Large intestine (tissue), 3 donors: Measurements from ENCODE around the gene DNAJB6. TPM values are rescaled to one million over a fixed set of nuclear protein-coding genes. Genes with fewer than 3 reads are reported as not detected.

Source experiments
- DNase-seq, 2 donors: peaks; one replicate each; pipeline versions ENCODE4 v3.0.0 to v3.0.0-alpha.2; 2013
- H3K27ac ChIP-seq: one replicate; pipeline ENCODE4 v1.5.1; 2013; ENCODE audit warnings: low read length
- H3K27me3 ChIP-seq: 2 replicates; pipeline ENCODE4 v1.6.1; 2013; ENCODE audit warnings: low read length; ENCODE audit not compliant: control insufficient read depth, insufficient read depth
- H3K36me3 ChIP-seq: 2 replicates; pipeline ENCODE4 v1.6.1; 2013; ENCODE audit warnings: low read length; ENCODE audit not compliant: control insufficient read depth, insufficient read depth
- H3K4me1 ChIP-seq: one replicate; pipeline ENCODE4 v1.6.1; 2013; ENCODE audit warnings: low read length; ENCODE audit not compliant: control insufficient read depth, insufficient read depth
- H3K4me3 ChIP-seq: one replicate; pipeline ENCODE4 v1.5.1; 2013; ENCODE audit warnings: low read length
- H3K9me3 ChIP-seq: one replicate; pipeline ENCODE4 v1.6.1; 2013; ENCODE audit warnings: mild to moderate bottlenecking, low read depth, low read length, moderate library complexity; ENCODE audit not compliant: control insufficient read depth
- WGBS: methylation state at CpG from one replicate; pipeline ENCODE4 v1.1.5; 2013; ENCODE audit warnings: low lambda C conversion rate; ENCODE audit not compliant: insufficient coverage; 5-methylcytosine and 5-hydroxymethylcytosine counted together
- polyA plus RNA-seq: library from polyadenylated mRNA; unstranded; fragments of 120-200 nt; gene quantifications from one replicate; pipeline ENCODE4 v1.2.1, GENCODE V29; 2013

Gene DNAJB6
- polyA plus RNA-seq, 1 donor, result 102 TPM

DNA sequence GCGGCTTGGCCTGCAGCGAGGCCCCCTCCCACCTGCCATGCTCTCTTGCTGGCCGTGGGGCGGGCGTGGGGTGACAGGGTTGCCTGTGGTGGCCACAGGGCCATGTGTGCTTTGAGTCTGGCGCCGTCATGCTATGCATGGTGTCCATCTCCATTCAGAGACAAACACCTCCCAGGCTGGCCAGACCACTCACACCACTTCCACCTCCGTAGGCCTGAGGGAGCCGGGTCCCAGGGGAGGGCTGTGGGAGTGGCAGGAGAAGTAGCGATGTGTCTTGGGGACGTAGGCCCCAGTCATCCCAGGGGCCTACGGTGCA, 65.5 kb downstream of the DNAJB6 start:
- Histone ChIP-seq H3K4me3 (no peak overlapping the region), H3K36me3 (peaks cover 26% of the 10 kb centered on the region)
- WGBS, result no CpG with 5 or more reads among the region's 12 CpGs

DNA sequence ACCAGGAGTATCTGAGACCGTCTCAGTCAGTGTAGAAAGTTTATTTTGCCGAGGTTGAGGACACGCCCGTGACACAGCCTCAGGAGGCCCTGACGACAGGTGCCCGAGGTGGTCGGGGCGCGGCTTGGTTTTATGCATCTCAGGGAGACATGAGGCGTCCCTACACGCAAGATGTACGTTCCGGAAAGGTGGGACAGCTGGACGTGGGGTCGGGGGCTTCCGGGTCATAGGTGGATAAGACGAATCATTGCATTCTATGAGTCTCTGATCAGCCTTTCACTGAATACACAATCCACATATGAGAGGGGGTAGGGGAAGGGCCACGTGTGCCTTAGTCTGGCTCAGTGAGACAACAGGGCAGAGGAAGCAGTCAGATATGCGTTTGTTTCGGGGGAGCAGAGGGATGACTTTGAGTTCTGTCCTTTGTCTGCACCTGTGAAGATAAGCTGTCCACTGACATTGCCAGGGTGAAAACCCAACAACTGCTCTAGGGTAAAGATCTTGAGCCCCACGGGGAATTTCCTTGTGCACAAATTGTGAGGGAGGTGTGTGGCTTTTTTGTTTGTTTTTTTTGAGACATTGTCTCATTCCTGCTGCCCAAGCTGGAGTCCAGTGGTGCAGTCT, 66.2 kb downstream of the DNAJB6 start:
- peaks cover 5% of the 10 kb centered on the region for H3K9me3 ChIP-seq
- DNase-seq, result no peak
- no peak overlapping the region for H3K4me3 ChIP-seq
- H3K27me3 ChIP-seq, result no peaks in the 10 kb centered on the region
- H3K4me1 ChIP-seq, result peaks cover 2% of the 10 kb centered on the region
- peaks cover 29% of the 10 kb centered on the region for H3K36me3 ChIP-seq
- 50% methylated on average over 2 of the region's 21 CpGs for WGBS
- H3K27ac ChIP-seq, result no peak overlapping the region

More for the DNA sequence above, 65.5 kb downstream of the DNAJB6 start:
- Histone ChIP-seq H3K9me3 (peaks cover 5% of the 10 kb centered on the region), H3K4me1 (peaks cover 2% of the 10 kb centered on the region), H3K27ac (no peak overlapping the region), H3K27me3 (no peaks in the 10 kb centered on the region)
- DNase-seq, result no peak

DNA sequence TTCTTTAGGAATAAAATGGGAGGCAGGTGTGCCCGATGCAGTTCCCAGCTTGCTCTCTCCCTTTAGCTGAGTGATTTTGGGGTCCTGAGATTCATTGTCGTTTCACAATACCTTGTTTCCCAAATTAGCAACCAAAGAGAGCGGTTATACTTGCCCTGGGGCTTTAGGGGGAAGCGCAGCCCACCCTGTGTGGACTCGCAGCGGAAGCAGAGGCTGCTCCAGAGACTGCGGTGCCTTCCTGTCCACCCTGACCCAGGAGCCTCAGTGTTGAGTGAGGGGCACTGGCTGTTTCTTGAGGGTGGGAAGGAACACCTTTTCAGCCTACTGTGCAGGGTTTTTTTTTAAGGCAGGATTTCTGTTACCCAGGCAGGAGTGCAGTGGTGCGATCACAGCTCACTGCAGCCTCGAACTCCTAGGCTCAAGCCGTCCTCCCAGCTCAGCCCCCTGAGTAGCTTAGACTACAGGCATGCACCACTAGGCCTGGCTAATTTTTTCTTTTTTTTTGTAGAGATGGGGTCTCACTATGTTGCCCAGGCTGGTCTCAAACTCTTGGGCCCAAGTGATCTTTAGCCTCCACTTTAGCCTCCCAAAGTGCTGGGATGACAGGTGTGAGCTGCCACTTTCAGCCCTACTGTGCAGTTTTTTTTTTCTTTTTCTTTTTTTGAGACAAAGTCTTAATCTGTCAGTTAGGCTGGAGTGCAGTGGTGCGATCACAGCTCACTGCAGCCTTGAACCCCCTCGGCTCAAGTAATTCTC, 67.0 kb downstream of the DNAJB6 start:
- Histone ChIP-seq H3K4me1 (no peaks in the 10 kb centered on the region), H3K36me3 (peaks cover 29% of the 10 kb centered on the region)

DNA sequence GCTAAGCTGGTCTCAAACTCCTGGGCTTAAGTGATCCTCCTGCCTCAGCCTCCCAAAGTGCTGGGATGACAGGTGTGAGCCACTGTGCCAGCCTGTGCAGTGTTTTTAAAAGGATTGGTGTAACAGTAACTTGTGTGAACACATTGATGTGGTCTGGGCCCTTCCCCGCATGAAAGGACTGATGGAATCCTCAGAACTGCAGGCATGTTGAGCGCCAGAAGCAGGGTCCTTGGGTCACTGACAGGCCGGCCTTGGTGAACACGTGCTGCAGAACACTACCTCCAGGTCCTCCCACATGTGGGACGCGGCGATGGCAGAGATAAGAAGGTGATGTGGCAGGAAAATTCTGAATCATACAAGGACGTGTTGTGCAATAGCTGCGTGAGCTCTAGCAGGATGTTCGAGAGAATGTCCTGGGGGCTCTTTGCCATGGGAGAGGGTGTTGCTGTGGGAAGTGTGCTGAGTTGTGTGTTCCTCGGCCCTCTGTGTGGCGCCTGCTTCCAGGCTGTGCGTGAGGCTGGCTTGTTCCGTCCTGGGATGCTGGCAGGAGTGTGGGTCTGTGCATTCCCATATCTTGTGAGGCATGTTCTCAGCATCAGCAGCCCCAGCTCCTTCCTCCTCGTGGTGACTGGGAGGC, 68.2 kb downstream of the DNAJB6 start:
- DNase-seq, result no peak

More for the DNA sequence above, 67.0 kb downstream of the DNAJB6 start:
- no peak overlapping the region for H3K4me3 ChIP-seq
- no peaks in the 10 kb centered on the region for H3K27me3 ChIP-seq
- peaks cover 5% of the 10 kb centered on the region for H3K9me3 ChIP-seq
- no CpG with 5 or more reads among the region's 12 CpGs for WGBS
- no peak overlapping the region for H3K27ac ChIP-seq
- no peak for DNase-seq

DNA sequence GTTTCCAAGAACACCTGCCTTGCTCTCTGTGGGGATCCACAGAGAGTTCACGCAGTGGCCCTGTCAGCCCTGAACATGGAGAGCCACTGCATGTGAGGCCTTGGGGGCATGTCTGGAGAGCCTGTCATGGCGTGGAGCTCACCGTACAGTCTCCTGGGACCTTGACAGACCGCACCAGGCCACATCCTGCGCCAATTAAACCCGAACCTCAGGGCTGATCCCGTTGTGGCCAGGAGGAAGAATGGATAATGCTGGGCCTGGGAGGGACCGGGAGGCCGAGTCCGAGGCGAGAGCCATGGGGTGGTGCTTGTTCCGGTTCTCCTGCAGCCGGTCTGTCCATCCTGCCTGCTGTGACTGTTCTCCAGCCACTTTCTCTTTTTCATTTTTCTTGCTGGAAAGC, 68.7 kb downstream of the DNAJB6 start:
- WGBS, result no CpG with 5 or more reads among the region's 13 CpGs
- Histone ChIP-seq H3K27ac (no peak overlapping the region), H3K9me3 (peaks cover 8% of the 10 kb centered on the region), H3K4me3 (no peak overlapping the region), H3K36me3 (peaks cover 23% of the 10 kb centered on the region), H3K4me1 (no peaks in the 10 kb centered on the region), H3K27me3 (no peaks in the 10 kb centered on the region)
- DNase-seq, result no peak

More for the DNA sequence above, 68.2 kb downstream of the DNAJB6 start:
- no CpG with 5 or more reads among the region's 15 CpGs for WGBS
- Histone ChIP-seq H3K36me3 (peaks cover 23% of the 10 kb centered on the region), H3K4me1 (no peaks in the 10 kb centered on the region), H3K4me3 (no peak overlapping the region), H3K27me3 (no peaks in the 10 kb centered on the region), H3K9me3 (peaks cover 8% of the 10 kb centered on the region), H3K27ac (no peak overlapping the region)

DNA sequence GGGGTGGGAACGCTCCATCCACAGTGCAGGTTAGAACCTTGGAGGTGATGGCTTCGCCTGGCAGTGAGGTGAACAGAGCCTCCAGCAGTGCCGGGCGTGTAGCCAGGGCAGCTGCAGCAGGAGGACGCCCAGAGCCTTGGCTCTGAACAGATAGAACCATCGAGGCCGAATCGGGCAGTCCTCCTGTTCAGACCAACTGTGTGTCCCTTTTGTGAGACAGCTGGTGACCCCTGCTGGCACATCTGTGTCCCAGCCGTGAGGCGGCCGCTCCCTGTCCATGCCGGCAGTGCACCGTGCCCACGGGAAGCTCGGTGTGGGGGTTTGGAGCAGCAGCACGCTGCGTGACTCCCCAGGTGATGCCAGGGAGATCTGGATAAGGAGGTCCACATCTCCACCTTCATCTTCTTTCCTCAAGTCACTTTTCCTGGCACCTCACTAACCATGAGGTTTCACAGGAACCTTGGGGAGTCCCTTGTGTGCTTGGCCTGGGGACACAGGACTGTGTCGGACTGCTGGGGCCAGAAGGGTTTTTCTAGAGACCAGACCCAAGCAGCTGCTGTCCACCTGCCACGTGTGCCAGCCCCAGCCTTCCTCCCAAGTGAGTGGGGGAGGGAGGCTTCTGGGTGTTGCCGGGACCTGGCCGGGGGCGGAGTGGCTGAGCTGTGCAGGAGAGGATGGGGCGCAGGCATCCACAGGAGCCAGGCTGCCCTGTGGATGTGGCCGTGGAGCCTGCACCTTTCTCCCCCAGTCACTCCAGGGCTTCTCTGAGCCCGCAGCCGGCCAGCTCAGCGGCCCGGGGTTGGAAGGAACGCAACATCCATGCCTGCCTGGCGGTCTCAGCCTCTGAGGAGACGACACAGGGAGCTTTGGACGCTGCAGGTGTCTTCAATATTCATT, 69.4 kb downstream of the DNAJB6 start:
- no peaks in the 10 kb centered on the region for H3K4me1 ChIP-seq
- no peak for DNase-seq
- H3K4me3 ChIP-seq, result no peak overlapping the region
- peaks cover 8% of the 10 kb centered on the region for H3K9me3 ChIP-seq
- WGBS, result no CpG with 5 or more reads among the region's 32 CpGs
- H3K27ac ChIP-seq, result no peak overlapping the region
- H3K27me3 ChIP-seq, result no peaks in the 10 kb centered on the region
- H3K36me3 ChIP-seq, result peaks cover 25% of the 10 kb centered on the region

DNA sequence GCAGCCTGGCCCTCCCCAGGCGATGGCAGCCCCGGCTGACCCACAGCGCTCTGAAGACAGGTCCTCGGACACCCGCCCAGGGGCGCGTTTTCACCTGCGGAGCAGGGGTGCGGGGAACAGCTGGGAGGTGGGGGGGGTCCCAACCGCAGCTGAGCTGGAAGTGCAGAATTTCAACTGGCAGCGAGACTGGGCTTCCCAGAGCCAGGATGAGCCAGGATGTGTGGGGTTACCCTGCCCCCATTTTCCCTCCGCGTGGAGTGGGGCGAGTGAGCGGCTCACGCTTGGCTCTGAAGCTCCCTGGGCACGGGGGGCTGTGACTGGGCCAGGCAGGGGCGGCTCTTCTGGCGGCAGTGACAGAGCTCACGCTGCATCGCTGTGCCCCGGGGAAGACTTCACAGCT, 70.2 kb downstream of the DNAJB6 start:
- peaks cover 22% of the 10 kb centered on the region for H3K36me3 ChIP-seq
- WGBS, result no CpG with 5 or more reads among the region's 22 CpGs

DNA sequence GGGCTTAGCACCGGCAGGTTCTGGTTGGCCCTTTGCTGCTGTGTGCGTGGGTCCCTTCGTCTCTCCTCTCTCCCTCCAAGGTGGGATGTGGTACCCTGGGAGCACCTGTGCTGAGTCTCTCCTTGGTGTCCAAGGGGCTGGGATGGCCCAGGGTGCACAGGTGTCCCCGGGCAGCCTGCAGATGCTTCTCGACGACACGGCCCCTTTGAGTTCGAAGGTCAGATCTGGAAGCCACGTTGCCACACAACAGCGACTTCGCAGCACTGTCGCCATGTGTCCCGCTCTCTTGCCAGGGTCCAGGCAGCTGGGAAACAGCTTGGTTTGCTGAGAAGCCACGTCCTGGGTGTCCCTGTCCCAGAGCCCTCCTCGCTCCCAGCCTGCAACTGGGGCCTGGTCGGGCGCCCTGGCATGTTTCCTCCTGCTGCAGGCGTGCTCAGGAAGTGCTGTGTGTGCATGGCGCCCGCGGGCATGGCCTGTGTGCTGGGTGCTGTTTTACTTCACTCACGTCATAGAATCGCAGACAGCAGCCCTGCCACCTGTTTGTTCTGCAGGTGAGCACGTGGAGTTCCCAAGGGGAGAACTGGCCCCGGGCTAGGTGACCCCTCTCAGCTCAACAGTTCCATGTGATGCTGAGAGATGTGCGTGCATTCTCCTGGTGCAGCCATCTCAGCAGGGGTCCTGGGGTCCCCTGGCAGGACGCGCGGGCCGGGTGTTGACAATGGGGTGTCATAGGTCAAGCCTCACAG, 70.9 kb downstream of the DNAJB6 start:
- WGBS, result no CpG with 5 or more reads among the region's 30 CpGs
- peaks cover 8% of the 10 kb centered on the region for H3K9me3 ChIP-seq
- H3K36me3 ChIP-seq, result peaks cover 22% of the 10 kb centered on the region
- no peak for DNase-seq
- no peak overlapping the region for H3K4me3 ChIP-seq
- H3K4me1 ChIP-seq, result no peaks in the 10 kb centered on the region
- H3K27ac ChIP-seq, result no peak overlapping the region
- H3K27me3 ChIP-seq, result no peaks in the 10 kb centered on the region

More for the DNA sequence above, 70.2 kb downstream of the DNAJB6 start:
- DNase-seq, result no peak
- Histone ChIP-seq H3K9me3 (peaks cover 8% of the 10 kb centered on the region), H3K4me3 (no peak overlapping the region), H3K4me1 (no peaks in the 10 kb centered on the region), H3K27ac (no peak overlapping the region), H3K27me3 (no peaks in the 10 kb centered on the region)

DNA sequence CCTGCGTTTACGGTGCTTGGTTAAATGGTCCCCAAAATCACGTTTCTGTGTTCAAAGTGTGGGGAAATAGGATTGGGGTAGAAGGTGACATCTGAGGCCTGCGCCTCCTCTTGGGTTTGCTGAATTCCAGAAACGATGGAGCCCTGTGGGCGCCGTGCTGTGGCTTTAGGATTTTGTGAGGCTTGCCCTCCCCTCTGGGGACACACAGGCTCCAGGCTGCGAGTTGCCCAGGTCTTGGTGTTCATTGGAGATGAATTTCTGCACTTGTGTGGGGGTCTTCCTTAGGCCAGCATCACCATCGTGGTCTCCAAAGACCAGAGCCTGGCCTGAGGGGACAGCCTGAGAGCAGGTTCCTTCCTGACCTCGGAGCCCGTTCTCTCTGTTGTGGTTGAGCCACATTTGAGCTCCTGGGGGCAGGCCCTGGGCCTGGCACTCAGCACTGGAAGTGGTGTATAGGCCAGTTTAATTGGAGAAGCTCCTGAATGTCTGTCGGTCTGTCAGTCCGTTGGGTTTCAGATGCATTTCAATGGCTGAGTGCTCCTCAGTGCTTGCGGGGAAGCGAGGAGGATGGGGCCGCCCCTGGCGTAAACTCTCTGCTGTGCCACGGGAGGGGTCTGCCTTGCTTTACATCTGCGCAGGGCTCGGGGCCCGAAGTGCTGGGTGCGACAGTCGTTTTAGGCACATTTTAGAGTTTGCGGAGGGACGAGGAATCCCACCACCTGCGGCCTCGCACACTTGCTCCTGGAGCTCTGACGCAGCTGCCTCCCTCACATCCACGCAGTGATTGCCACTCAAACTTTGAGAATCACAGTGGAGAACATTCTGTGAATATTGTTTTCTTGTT, 71.7 kb downstream of the DNAJB6 start:
- DNase-seq, result no peak
- Histone ChIP-seq H3K27ac (no peak overlapping the region), H3K36me3 (peaks cover 24% of the 10 kb centered on the region), H3K4me1 (no peaks in the 10 kb centered on the region), H3K9me3 (peaks cover 8% of the 10 kb centered on the region), H3K4me3 (no peak overlapping the region), H3K27me3 (no peaks in the 10 kb centered on the region)
- no CpG with 5 or more reads among the region's 29 CpGs for WGBS
